ENCODE results near the gene CCR5AS.

CCR5AS gene

GRCh38 chr3:46398186-46398955, 8.5 kb downstream of the CCR5AS start:
- Histone ChIP-seq H3K9me3 (replicated peaks in 1 of 3) (no peaks in the 10 kb centered on the region), H3K27ac (no peak overlapping the region), H3K27me3 (peaks cover 4% of the 10 kb centered on the region), H3K36me3 (replicated peaks in 1 of 2) (no peaks in the 10 kb centered on the region), H3K4me3 (no peak overlapping the region), H3K4me1 (replicated peaks in 1 of 2) (no peaks in the 10 kb centered on the region)
- TF ChIP-seq CTCF (IDR thresholded peaks at IDR 0.05) (no peak), POLR2A (IDR thresholded peaks at IDR 0.05) (no peak)
- DNase-seq = no peak
- WGBS, 4 donors = 84 to 92% (median 89%) methylated on average over 6 of the region's 6 CpGs
- intact Hi-C loops (cut with DNase I) = no loop called here

- H3K4me3 ChIP-seq = no peak overlapping the region
- no peaks in the 10 kb centered on the region for H3K36me3 ChIP-seq (replicated peaks in 1 of 2)
- H3K4me1 ChIP-seq (replicated peaks in 1 of 2) = no peaks in the 10 kb centered on the region
- DNase-seq = no peak
- intact Hi-C loops (cut with DNase I) = no loop called here
- no peak overlapping the region for H3K27ac ChIP-seq
- no peaks in the 10 kb centered on the region for H3K9me3 ChIP-seq (replicated peaks in 1 of 3)
- 56 to 63% (median 60%) methylated on average over 5 to 7 of the region's 7 CpGs for WGBS, 4 donors
- no peak for TF ChIP-seq CTCF (IDR thresholded peaks at IDR 0.05)
- TF ChIP-seq POLR2A (IDR thresholded peaks at IDR 0.05) = no peak
- peaks cover 4% of the 10 kb centered on the region for H3K27me3 ChIP-seq
Measured at GRCh38 chr3:46397111-46397510, 9.8 kb downstream of the CCR5AS start.

GRCh38 chr3:46395766-46396530, 10.9 kb downstream of the CCR5AS start:
- DNase-seq = no peak
- TF ChIP-seq POLR2A (IDR thresholded peaks at IDR 0.05) (no peak), CTCF (IDR thresholded peaks at IDR 0.05) (no peak)
- no peak overlapping the region for H3K27ac ChIP-seq
- peaks cover 4% of the 10 kb centered on the region for H3K27me3 ChIP-seq
- H3K4me1 ChIP-seq (replicated peaks in 1 of 2) = no peaks in the 10 kb centered on the region
- no peaks in the 10 kb centered on the region for H3K36me3 ChIP-seq (replicated peaks in 1 of 2)
- H3K9me3 ChIP-seq (replicated peaks in 1 of 3) = no peaks in the 10 kb centered on the region
- no peak overlapping the region for H3K4me3 ChIP-seq
- 38 to 50% (median 44%) methylated on average over 6 of the region's 6 CpGs for WGBS, 4 donors
- intact Hi-C loops (cut with DNase I) = no loop called here

GRCh38 chr3:46395210-46395661, 11.6 kb downstream of the CCR5AS start:
- H3K27me3 ChIP-seq = peaks cover 4% of the 10 kb centered on the region
- intact Hi-C loops (cut with DNase I) = no loop called here
- H3K36me3 ChIP-seq (replicated peaks in 1 of 2) = no peaks in the 10 kb centered on the region
- 69 to 77% (median 72%) methylated on average over 6 of the region's 6 CpGs for WGBS, 4 donors
- no peak for TF ChIP-seq POLR2A (IDR thresholded peaks at IDR 0.05)
- TF ChIP-seq CTCF (IDR thresholded peaks at IDR 0.05) = no peak
- no peak for DNase-seq
- no peaks in the 10 kb centered on the region for H3K4me1 ChIP-seq (replicated peaks in 1 of 2)
- H3K4me3 ChIP-seq = no peak overlapping the region
- no peaks in the 10 kb centered on the region for H3K9me3 ChIP-seq (replicated peaks in 1 of 3)
- no peak overlapping the region for H3K27ac ChIP-seq
